NCI-H774 (cell line): ENCODE results near the gene MRPL16.
"Not testable (repeated sequence)": the region's sequence is repeated elsewhere in the genome, so short reads cannot be mapped to it uniquely, and the experiment has no call there.

ENCODE experiments used
- DNase-seq: peaks from one replicate; lab custom pipeline; 2025; lab: John Stamatoyannopoulos, UW

MRPL16 gene

GRCh38 chr11:59810189-59810910 is at the start of gene MRPL16:
MRPL16 (minus strand) TSS chr11:59810778; CDS start chr11:59810658, 120 bp downstream.
- DNase-seq: peak; percentile 87

GRCh38 chr11:59859673-59860072 is 49.1 kb upstream of the MRPL16 start:
- no peak for DNase-seq

GRCh38 chr11:59857439-59858434 is 47.2 kb upstream of the MRPL16 start:
- no peak for DNase-seq

- DNase-seq: no peak
These were observed 44.3 kb upstream of the MRPL16 start for GRCh38 chr11:59854871-59855270.

GRCh38 chr11:59851416-59851815 is 40.8 kb upstream of the MRPL16 start:
- DNase-seq: not testable (repeated sequence)

GRCh38 chr11:59849551-59849950 is 39.0 kb upstream of the MRPL16 start:
- DNase-seq: not testable (repeated sequence)

- DNase-seq: no peak
These were observed 38.6 kb upstream of the MRPL16 start for GRCh38 chr11:59849129-59849528.

- not testable (repeated sequence) for DNase-seq
These were observed 37.9 kb upstream of the MRPL16 start for GRCh38 chr11:59848439-59848838.

- DNase-seq: no peak
These were observed 37.0 kb upstream of the MRPL16 start for GRCh38 chr11:59847626-59848025.

- DNase-seq: no peak
These were observed 36.0 kb upstream of the MRPL16 start for GRCh38 chr11:59846556-59846955.

- no peak for DNase-seq
These were observed 34.8 kb upstream of the MRPL16 start, which contains the start of gene CBLIF for GRCh38 chr11:59845399-59845798. CBLIF (minus strand) TSS chr11:59845499; CDS start chr11:59845453, 46 bp downstream.

GRCh38 chr11:59842316-59842715 is 31.7 kb upstream of the MRPL16 start:
- DNase-seq: no peak

GRCh38 chr11:59841514-59841913 is 30.9 kb upstream of the MRPL16 start:
- no peak for DNase-seq

- peak; percentile 11 for DNase-seq
These were observed 29.0 kb upstream of the MRPL16 start for GRCh38 chr11:59839615-59840014.

GRCh38 chr11:59833602-59834001 is 23.0 kb upstream of the MRPL16 start:
- no peak for DNase-seq

- DNase-seq: no peak
These were observed 18.8 kb upstream of the MRPL16 start for GRCh38 chr11:59829358-59829757.

- peak; percentile 41 for DNase-seq
These were observed 12.5 kb upstream of the MRPL16 start for GRCh38 chr11:59822989-59823566.

GRCh38 chr11:59818572-59818971 is 8.0 kb upstream of the MRPL16 start:
- no peak for DNase-seq

- DNase-seq: not testable (repeated sequence)
These were observed 5.9 kb upstream of the MRPL16 start for GRCh38 chr11:59816434-59816833.

GRCh38 chr11:59815754-59816153 is 5.2 kb upstream of the MRPL16 start:
- no peak for DNase-seq

- no peak for DNase-seq
These were observed 3.4 kb upstream of the MRPL16 start for GRCh38 chr11:59814021-59814420.

GRCh38 chr11:59813364-59813763 is 2.8 kb upstream of the MRPL16 start:
- no peak for DNase-seq
